Progenitor cell of endocrine pancreas (in vitro differentiated cells): ENCODE data around the gene DNMT3A. TPM values are rescaled to one million over a fixed set of nuclear protein-coding genes. Genes with fewer than 3 reads are reported as not detected.

Experiments used
- DNase-seq: peaks from one replicate; pipeline ENCODE4 v3.0.0; 2021; ENCODE audit warnings: low spot score; ENCODE audit not compliant: unreplicated experiment
- H3K27ac Mint-ChIP-seq: 2 replicates; pipeline ENCODE4 v1.8.0; 2021; ENCODE audit warnings: mild to moderate bottlenecking, moderate library complexity, mixed read lengths
- H3K27me3 Mint-ChIP-seq: 2 replicates; pipeline ENCODE4 v1.8.0; 2021; ENCODE audit warnings: mixed read lengths
- H3K36me3 Mint-ChIP-seq: 2 replicates; pipeline ENCODE4 v1.8.0; 2022; ENCODE audit warnings: mixed read lengths; ENCODE audit not compliant: insufficient read depth
- H3K4me1 Mint-ChIP-seq: 2 replicates; pipeline ENCODE4 v1.8.0; 2021; ENCODE audit warnings: low read depth, mixed read lengths
- H3K4me3 Mint-ChIP-seq: 2 replicates; pipeline ENCODE4 v1.8.0; 2021; ENCODE audit warnings: low read depth, mild to moderate bottlenecking, moderate library complexity, mixed read lengths
- H3K9me3 Mint-ChIP-seq: 2 replicates; pipeline ENCODE4 v1.8.0; 2021; ENCODE audit warnings: low read depth, mixed read lengths
- total RNA-seq: library from RNA; stranded (reverse); gene quantifications from 2 replicates; pipeline ENCODE4 v1.2.1, GENCODE V29; 2021
- TF ChIP-seq, protein P1 (sequence below): fragments of 200-600 bp; sonication (generic); IDR thresholded peaks from one replicate; pipeline ENCODE4 v1.5.0; 2021; ENCODE audit warnings: antibody characterized with exemption, mild to moderate bottlenecking; ENCODE audit not compliant: unreplicated experiment

Gene DNMT3A
- total RNA-seq, 1 donor from 2014 or later = 168 TPM

DNA sequence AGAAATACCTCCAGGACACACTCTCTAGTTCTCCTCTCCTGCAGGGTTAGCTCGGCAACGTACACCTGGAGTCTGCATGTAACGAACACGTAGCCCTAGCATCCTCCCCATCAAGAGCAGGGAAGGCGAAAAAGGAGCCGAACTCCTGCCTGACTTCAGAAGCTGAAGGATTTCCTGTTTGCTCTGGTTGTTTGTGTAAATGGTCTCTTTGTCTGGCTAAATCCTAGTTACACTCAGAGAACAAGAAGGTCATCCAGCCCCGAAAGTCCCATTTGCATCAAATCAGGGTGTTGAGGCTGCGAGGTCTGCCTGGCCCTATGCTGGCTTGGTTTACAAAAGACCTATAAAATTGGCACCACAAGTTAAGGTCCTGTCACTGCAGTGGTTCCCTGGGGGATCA, 107.0 kb downstream of the DNMT3A start:
- no peak overlapping the region for H3K27ac Mint-ChIP-seq
- H3K9me3 Mint-ChIP-seq = no peaks in the 10 kb centered on the region
- no peak for DNase-seq
- H3K4me3 Mint-ChIP-seq = no peak overlapping the region
- H3K27me3 Mint-ChIP-seq = no peaks in the 10 kb centered on the region
- H3K4me1 Mint-ChIP-seq = no peaks in the 10 kb centered on the region
- TF ChIP-seq, protein P1, sequence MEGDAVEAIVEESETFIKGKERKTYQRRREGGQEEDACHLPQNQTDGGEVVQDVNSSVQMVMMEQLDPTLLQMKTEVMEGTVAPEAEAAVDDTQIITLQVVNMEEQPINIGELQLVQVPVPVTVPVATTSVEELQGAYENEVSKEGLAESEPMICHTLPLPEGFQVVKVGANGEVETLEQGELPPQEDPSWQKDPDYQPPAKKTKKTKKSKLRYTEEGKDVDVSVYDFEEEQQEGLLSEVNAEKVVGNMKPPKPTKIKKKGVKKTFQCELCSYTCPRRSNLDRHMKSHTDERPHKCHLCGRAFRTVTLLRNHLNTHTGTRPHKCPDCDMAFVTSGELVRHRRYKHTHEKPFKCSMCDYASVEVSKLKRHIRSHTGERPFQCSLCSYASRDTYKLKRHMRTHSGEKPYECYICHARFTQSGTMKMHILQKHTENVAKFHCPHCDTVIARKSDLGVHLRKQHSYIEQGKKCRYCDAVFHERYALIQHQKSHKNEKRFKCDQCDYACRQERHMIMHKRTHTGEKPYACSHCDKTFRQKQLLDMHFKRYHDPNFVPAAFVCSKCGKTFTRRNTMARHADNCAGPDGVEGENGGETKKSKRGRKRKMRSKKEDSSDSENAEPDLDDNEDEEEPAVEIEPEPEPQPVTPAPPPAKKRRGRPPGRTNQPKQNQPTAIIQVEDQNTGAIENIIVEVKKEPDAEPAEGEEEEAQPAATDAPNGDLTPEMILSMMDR = no peak
- peaks cover 29% of the 10 kb centered on the region for H3K36me3 Mint-ChIP-seq

DNA sequence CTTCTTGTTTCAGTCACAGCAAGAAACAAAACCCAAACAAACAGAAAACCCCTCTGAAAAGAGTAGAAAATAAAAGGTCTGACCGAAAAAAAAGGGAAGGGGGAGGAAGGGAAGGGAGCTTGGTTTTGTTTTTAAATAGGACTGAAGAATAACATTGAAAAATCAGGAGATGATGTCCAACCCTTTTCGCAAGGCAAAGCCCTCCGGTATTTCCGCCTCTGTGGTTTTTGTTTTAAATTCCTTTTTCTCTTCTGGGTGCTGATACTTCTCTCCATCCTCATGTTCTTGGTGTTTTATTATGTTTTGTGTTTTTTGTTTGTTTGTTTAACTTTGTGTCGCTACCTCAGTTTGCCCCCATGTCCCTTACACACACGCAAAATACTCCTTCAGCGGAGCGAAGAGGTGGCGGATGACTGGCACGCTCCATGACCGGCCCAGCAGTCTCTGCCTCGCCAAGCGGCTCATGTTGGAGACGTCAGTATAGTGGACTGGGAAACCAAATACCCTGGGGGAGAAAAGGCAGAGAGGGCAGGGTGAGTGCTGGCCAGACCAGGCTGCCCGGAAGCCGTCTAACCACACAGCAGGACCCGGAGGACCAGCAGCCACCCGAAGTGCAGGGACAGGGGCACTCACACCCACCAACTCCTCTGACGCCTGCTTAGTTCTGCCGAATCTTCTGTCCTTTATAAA, 107.7 kb downstream of the DNMT3A start:
- no peaks in the 10 kb centered on the region for H3K27me3 Mint-ChIP-seq
- H3K27ac Mint-ChIP-seq = no peak overlapping the region
- no peaks in the 10 kb centered on the region for H3K9me3 Mint-ChIP-seq
- peaks cover 29% of the 10 kb centered on the region for H3K36me3 Mint-ChIP-seq
- TF ChIP-seq, protein P1 = no peak
- H3K4me3 Mint-ChIP-seq = no peak overlapping the region
- DNase-seq = no peak
- H3K4me1 Mint-ChIP-seq = peaks cover 4% of the 10 kb centered on the region

DNA sequence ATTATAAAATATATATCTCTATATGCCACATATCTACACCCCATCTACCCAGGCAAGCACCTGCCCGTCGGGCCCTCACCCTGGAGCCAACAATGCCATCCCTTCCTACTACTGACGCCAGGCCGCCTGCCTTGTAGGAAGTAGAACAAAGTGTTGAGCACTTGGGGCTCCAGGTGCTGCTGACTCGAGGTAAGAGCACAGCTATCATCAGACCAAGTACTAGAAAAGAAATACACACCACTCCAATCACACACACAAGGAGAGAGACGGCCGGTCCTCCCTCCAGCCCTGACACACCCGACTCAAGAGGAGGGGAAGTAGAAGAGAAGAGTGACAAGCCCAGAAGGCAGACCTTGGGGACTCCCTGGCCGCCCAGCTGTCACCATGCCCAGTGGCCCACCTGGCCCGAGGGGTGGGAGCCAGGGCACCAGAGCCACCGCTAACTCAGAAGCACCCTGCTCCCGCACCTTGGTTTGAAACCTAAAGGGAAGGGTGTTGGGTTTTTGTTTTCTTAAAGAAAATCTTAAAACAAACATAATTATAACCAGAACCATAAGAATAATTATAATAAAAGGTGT, 109.4 kb downstream of the DNMT3A start:
- DNase-seq = no peak
- H3K36me3 Mint-ChIP-seq = peaks cover 24% of the 10 kb centered on the region
- no peak overlapping the region for H3K4me3 Mint-ChIP-seq
- H3K9me3 Mint-ChIP-seq = no peaks in the 10 kb centered on the region
- no peak overlapping the region for H3K27ac Mint-ChIP-seq
- peaks cover 9% of the 10 kb centered on the region for H3K4me1 Mint-ChIP-seq
- TF ChIP-seq, protein P1 = no peak
- H3K27me3 Mint-ChIP-seq = no peaks in the 10 kb centered on the region

DNA sequence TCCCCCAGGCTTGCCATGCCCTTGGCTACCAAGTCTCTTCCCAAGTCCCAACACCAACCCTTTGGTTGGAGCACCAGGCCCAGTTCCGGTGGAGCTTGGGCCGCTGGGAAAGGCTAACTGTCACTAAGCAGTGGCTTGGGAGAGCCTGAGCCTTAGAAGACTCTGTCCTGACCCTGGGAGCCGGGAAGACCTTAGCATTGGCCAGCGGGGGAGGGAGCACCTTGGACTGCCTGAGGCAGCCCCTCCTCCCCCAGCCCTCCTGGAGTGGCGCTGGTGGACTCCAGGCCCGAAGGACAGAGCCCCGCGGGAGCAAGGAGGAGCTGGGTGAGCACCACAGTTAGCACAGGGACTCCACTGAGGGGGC, 110.8 kb downstream of the DNMT3A start:
- no peaks in the 10 kb centered on the region for H3K9me3 Mint-ChIP-seq
- peaks cover 9% of the 10 kb centered on the region for H3K4me1 Mint-ChIP-seq
- no peak overlapping the region for H3K27ac Mint-ChIP-seq
- DNase-seq = no peak
- TF ChIP-seq, protein P1 = no peak
- peaks cover 19% of the 10 kb centered on the region for H3K36me3 Mint-ChIP-seq
- no peak overlapping the region for H3K4me3 Mint-ChIP-seq
- no peaks in the 10 kb centered on the region for H3K27me3 Mint-ChIP-seq

DNA sequence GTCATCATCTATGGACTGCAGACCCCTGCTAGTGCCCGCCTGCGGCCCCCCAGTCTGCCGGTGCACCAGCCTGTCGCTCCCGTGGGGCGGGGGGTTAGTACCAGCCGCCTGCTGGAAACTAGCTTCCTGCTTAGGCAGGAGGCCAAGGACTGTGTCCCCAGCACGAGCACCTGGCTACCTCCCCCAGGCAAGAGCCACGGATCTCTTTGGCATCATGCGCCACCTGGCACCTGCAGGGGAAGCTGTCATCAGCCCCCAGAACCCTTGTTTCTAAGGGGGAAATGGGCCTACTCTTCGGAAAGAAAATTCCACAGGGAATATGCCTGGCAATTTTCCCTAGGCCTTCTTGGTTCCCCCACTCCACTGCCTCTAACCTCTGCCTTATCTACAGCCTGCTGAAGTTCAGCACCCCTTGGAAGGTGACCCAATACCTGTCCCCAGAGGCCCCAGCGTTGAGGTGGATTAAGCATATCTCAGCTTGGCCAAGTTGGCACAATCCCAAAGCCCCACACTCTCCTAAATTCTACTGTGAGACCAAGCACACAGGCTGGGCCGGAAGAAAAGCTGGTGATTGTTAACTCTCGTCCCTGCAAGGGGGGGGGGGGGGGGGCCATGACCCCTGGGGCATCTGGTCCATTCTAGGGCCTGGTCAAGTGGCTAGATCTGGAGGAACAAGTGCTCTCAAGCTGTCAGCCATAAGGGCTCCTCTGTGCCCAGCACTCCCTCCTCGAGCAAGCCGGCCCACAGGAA, 111.4 kb downstream of the DNMT3A start:
- Mint-ChIP-seq H3K27me3 (no peaks in the 10 kb centered on the region), H3K4me3 (no peak overlapping the region), H3K4me1 (peaks cover 9% of the 10 kb centered on the region), H3K36me3 (peaks cover 15% of the 10 kb centered on the region), H3K27ac (no peak overlapping the region), H3K9me3 (no peaks in the 10 kb centered on the region)
- no peak for DNase-seq
- TF ChIP-seq, protein P1 = no peak
